Activated T-helper 17 cell treated with anti-CD3 and anti-CD28 coated beads, Interleukin-2, amount 50 U/mL, for 72 hours (primary cell): Measurements from ENCODE around the gene OR51G1. TPM values are rescaled to one million over a fixed set of nuclear protein-coding genes. Genes with fewer than 3 reads are reported as not detected.

Experiments
- ATAC-seq: fragments of 150-1000 bp; cut with Tn5 transposase; replicated peaks from 2 replicates; pipeline ENCODE4 v1.10.0; 2021; ENCODE audit warnings: mild to moderate bottlenecking, moderate library complexity
- H3K27ac Mint-ChIP-seq: one replicate; pipeline ENCODE4 v1.8.0; 2022; ENCODE audit warnings: mixed read lengths
- H3K27me3 Mint-ChIP-seq: one replicate; pipeline ENCODE4 v1.8.0; 2022; ENCODE audit warnings: mixed read lengths
- H3K36me3 Mint-ChIP-seq: one replicate; pipeline ENCODE4 v1.8.0; 2022; ENCODE audit warnings: low read depth, mild to moderate bottlenecking, mixed read lengths
- H3K4me1 Mint-ChIP-seq: one replicate; pipeline ENCODE4 v1.8.0; 2022; ENCODE audit warnings: mixed read lengths
- H3K4me3 Mint-ChIP-seq: one replicate; pipeline ENCODE4 v1.8.0; 2022; ENCODE audit warnings: mild to moderate bottlenecking, mixed read lengths
- H3K9me3 Mint-ChIP-seq: one replicate; pipeline ENCODE4 v1.8.0; 2022; ENCODE audit warnings: mixed read lengths
- total RNA-seq, 2 donors: library from RNA; stranded (reverse); gene quantifications; one replicate each; pipeline ENCODE4 v1.2.3, GENCODE V29; 2022

Gene OR51G1
- total RNA-seq, 2 donors from 2014 or later = not detected

DNA sequence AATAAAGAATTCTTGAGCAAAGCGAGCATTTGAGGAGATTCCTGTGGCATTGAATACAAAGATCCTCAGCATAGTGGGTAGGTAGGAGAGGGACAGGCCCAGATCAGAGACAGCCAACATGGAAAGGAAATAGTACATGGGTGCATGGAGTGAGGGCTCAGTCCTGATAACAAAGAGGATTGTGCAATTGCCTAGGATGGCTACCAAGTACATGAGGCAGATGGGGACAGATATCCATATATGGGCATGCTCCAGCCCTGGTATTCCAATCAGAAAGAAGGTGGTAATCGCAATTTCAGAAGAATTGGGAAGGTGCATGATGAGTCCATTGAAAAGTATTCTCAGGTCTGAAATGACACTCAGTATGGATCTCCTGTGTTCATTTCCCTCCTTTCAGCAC is 33.9 kb downstream of the OR51G1 start:
- Mint-ChIP-seq H3K27me3 (peaks cover 4% of the 10 kb centered on the region), H3K4me3 (no peak overlapping the region), H3K9me3 (peaks cover 7% of the 10 kb centered on the region), H3K27ac (no peak overlapping the region), H3K4me1 (no peaks in the 10 kb centered on the region), H3K36me3 (no peaks in the 10 kb centered on the region)
- no peak for ATAC-seq

GRCh38 chr11:4887591-4887990 is 36.5 kb downstream of the OR51G1 start:
- Mint-ChIP-seq H3K36me3 (no peaks in the 10 kb centered on the region), H3K27me3 (peaks cover 4% of the 10 kb centered on the region), H3K4me3 (no peak overlapping the region), H3K27ac (no peak overlapping the region), H3K9me3 (peaks cover 7% of the 10 kb centered on the region), H3K4me1 (no peaks in the 10 kb centered on the region)
- ATAC-seq = no peak

- Mint-ChIP-seq H3K4me1 (no peaks in the 10 kb centered on the region), H3K36me3 (no peaks in the 10 kb centered on the region), H3K4me3 (no peak overlapping the region), H3K27me3 (peaks cover 4% of the 10 kb centered on the region), H3K27ac (no peak overlapping the region), H3K9me3 (peaks cover 7% of the 10 kb centered on the region)
- ATAC-seq = no peak
Observed at GRCh38 chr11:4886186-4886585, 38.0 kb downstream of the OR51G1 start.

DNA sequence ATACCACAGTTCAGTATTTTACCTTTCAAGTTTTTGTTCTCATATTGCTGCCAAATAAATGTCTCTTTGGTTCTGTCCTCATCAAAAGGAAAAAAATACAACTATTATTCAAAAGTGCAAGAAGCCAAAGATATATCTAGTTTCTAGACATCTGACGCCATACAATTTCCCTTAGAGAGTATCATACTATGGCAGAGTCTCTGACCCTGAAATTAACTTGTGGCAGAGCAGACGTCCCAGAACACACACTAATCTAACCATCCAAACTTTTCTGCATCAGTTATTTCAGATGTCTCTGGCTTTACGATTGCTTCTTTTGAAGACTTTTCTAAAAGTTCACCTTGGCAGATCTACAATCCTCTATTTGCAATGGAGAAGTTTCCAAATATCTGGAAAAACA is 39.8 kb downstream of the OR51G1 start:
- Mint-ChIP-seq H3K4me1 (no peaks in the 10 kb centered on the region), H3K27me3 (peaks cover under 1% of the 10 kb centered on the region), H3K27ac (no peak overlapping the region), H3K9me3 (no peaks in the 10 kb centered on the region), H3K4me3 (no peak overlapping the region), H3K36me3 (no peaks in the 10 kb centered on the region)
- ATAC-seq = no peak

DNA sequence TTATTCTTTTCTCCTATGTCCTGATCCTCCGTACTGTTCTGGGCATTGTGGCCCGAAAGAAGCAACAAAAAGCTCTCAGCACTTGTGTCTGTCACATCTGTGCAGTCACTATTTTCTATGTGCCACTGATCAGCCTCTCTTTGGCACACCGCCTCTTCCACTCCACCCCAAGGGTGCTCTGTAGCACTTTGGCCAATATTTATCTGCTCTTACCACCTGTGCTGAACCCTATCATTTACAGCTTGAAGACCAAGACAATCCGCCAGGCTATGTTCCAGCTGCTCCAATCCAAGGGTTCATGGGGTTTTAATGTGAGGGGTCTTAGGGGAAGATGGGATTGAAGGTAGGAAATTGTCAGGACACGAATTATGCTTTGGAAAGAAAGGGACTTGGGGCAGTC is 41.6 kb downstream of the OR51G1 start:
- no peaks in the 10 kb centered on the region for H3K27me3 Mint-ChIP-seq
- no peaks in the 10 kb centered on the region for H3K4me1 Mint-ChIP-seq
- H3K27ac Mint-ChIP-seq = no peak overlapping the region
- ATAC-seq = no peak
- no peaks in the 10 kb centered on the region for H3K9me3 Mint-ChIP-seq
- H3K4me3 Mint-ChIP-seq = no peak overlapping the region
- H3K36me3 Mint-ChIP-seq = no peaks in the 10 kb centered on the region

- H3K27ac Mint-ChIP-seq = no peak within 1 kb of the TSS
- ATAC-seq = no peak
- peaks cover 3% of the 10 kb centered on the region for H3K9me3 Mint-ChIP-seq
- H3K36me3 Mint-ChIP-seq = no peaks in the 10 kb centered on the region
- H3K4me1 Mint-ChIP-seq = no peaks in the 10 kb centered on the region
- no peaks in the 10 kb centered on the region for H3K27me3 Mint-ChIP-seq
- H3K4me3 Mint-ChIP-seq = no peak within 1 kb of the TSS
Observed at GRCh38 chr11:4881860-4882500, 42.2 kb downstream of the OR51G1 start, which contains the start of gene OR51T1. Gene OR51T1, plus strand, starts transcription at chr11:4881900. Its CDS starts 0 bp downstream, at chr11:4881900.

- Mint-ChIP-seq H3K9me3 (peaks cover 5% of the 10 kb centered on the region), H3K4me3 (no peak overlapping the region), H3K4me1 (no peaks in the 10 kb centered on the region), H3K27ac (no peak overlapping the region), H3K36me3 (no peaks in the 10 kb centered on the region), H3K27me3 (no peaks in the 10 kb centered on the region)
- no peak for ATAC-seq
Observed at GRCh38 chr11:4881188-4881587, 43.0 kb downstream of the OR51G1 start.

Other genes with a start within 250 kb of the OR51G1 start
- not detected for gene OR51E2, start 226.5 kb downstream of the OR51G1 start, total RNA-seq
- gene MMP26, start 219.6 kb downstream of the OR51G1 start, total RNA-seq = not detected
- not detected for gene OR51F1, start 154.4 kb downstream of the OR51G1 start, total RNA-seq
- not detected for gene OR52R1, start 120.0 kb downstream of the OR51G1 start, total RNA-seq
- not detected for gene OR51F2, start 103.0 kb downstream of the OR51G1 start, total RNA-seq
- not detected for gene OR51S1, start 75.1 kb downstream of the OR51G1 start, total RNA-seq
- gene OR51T1, start 42.4 kb downstream of the OR51G1 start, total RNA-seq = not detected
- gene OR51A7, start 20.6 kb downstream of the OR51G1 start, total RNA-seq = not detected
- gene OR51G2, start 5.0 kb downstream of the OR51G1 start, total RNA-seq = not detected
- gene OR51A4, start 23.3 kb upstream of the OR51G1 start, total RNA-seq = not detected
- not detected for gene OR51A2, start 31.4 kb upstream of the OR51G1 start, total RNA-seq
- gene OR51L1, start 70.5 kb upstream of the OR51G1 start, total RNA-seq = not detected
- not detected for gene OR52J3, start 122.2 kb upstream of the OR51G1 start, total RNA-seq
- gene OR52E2, start 135.3 kb upstream of the OR51G1 start, total RNA-seq = not detected
- gene OR52E1, start 145.2 kb upstream of the OR51G1 start, total RNA-seq = not detected
- gene OR52A5, start 214.0 kb upstream of the OR51G1 start, total RNA-seq = not detected
- gene OR52A1, start 230.4 kb upstream of the OR51G1 start, total RNA-seq = under 1 TPM in 1 of 2 donors, not detected in 1; 0.03 TPM